Measurements from ENCODE around the gene FANCD2.
"Not testable (repeated sequence)": the region's sequence is repeated elsewhere in the genome, so short reads cannot be mapped to it uniquely, and the experiment has no call there.

Gene FANCD2

GRCh38 chr3:10047876-10048275, 21.6 kb downstream of the FANCD2 start:
- Histone ChIP-seq H3K9me3 (ENCODE audit: severe bottlenecking) (no peaks in the 10 kb centered on the region), H3K4me3 (ENCODE audit: low read depth, low read length) (no peak overlapping the region), H3K36me3 (peaks cover 9% of the 10 kb centered on the region), H3K27me3 (ENCODE audit: insufficient read depth, low read depth, severe bottlenecking) (no peaks in the 10 kb centered on the region), H3K27ac (no peak overlapping the region)
- TF ChIP-seq CTCF (IDR thresholded peaks at IDR 0.05; ENCODE audit: low read depth, low read length), result no peak
- DNase-seq, result no peak

- not testable (repeated sequence) for H3K27me3 ChIP-seq (ENCODE audit: insufficient read depth, low read depth, severe bottlenecking); H3K36me3 ChIP-seq; H3K27ac ChIP-seq; H3K4me3 ChIP-seq (ENCODE audit: low read depth, low read length); H3K9me3 ChIP-seq (ENCODE audit: severe bottlenecking); DNase-seq
These were observed 26.8 kb downstream of the FANCD2 start for GRCh38 chr3:10053054-10053453.

- Histone ChIP-seq H3K4me3 (ENCODE audit: low read depth, low read length) (no peak overlapping the region), H3K9me3 (ENCODE audit: severe bottlenecking) (no peaks in the 10 kb centered on the region), H3K27ac (no peak overlapping the region), H3K27me3 (ENCODE audit: insufficient read depth, low read depth, severe bottlenecking) (no peaks in the 10 kb centered on the region), H3K36me3 (peaks cover 4% of the 10 kb centered on the region)
- no peak for DNase-seq
- no peak for TF ChIP-seq CTCF (IDR thresholded peaks at IDR 0.05; ENCODE audit: low read depth, low read length)
These were observed 28.9 kb downstream of the FANCD2 start for GRCh38 chr3:10055097-10055496.

GRCh38 chr3:10070077-10070476, 43.8 kb downstream of the FANCD2 start:
- not testable (repeated sequence) for H3K4me3 ChIP-seq (ENCODE audit: low read depth, low read length); H3K27me3 ChIP-seq (ENCODE audit: insufficient read depth, low read depth, severe bottlenecking); DNase-seq; H3K27ac ChIP-seq; H3K9me3 ChIP-seq (ENCODE audit: severe bottlenecking)
- H3K36me3 ChIP-seq, result peaks cover 30% of the 10 kb centered on the region

GRCh38 chr3:10074666-10075065, 48.4 kb downstream of the FANCD2 start:
- no peaks in the 10 kb centered on the region for H3K27me3 ChIP-seq (ENCODE audit: insufficient read depth, low read depth, severe bottlenecking)
- TF ChIP-seq CTCF (IDR thresholded peaks at IDR 0.05; ENCODE audit: low read depth, low read length), result no peak
- H3K4me3 ChIP-seq (ENCODE audit: low read depth, low read length), result no peak overlapping the region
- no peaks in the 10 kb centered on the region for H3K9me3 ChIP-seq (ENCODE audit: severe bottlenecking)
- no peak overlapping the region for H3K27ac ChIP-seq
- peaks cover 29% of the 10 kb centered on the region for H3K36me3 ChIP-seq
- DNase-seq, result no peak

- H3K4me3 ChIP-seq (ENCODE audit: low read depth, low read length), result no peak overlapping the region
- DNase-seq, result no peak
- TF ChIP-seq CTCF (IDR thresholded peaks at IDR 0.05; ENCODE audit: low read depth, low read length), result no peak
- H3K27me3 ChIP-seq (ENCODE audit: insufficient read depth, low read depth, severe bottlenecking), result no peaks in the 10 kb centered on the region
- no peaks in the 10 kb centered on the region for H3K9me3 ChIP-seq (ENCODE audit: severe bottlenecking)
- no peak overlapping the region for H3K27ac ChIP-seq
- peaks cover 52% of the 10 kb centered on the region for H3K36me3 ChIP-seq
These were observed 55.6 kb downstream of the FANCD2 start for GRCh38 chr3:10081871-10082270.

GRCh38 chr3:10085738-10086137, 59.5 kb downstream of the FANCD2 start:
- no peak overlapping the region for H3K27ac ChIP-seq
- peaks cover 49% of the 10 kb centered on the region for H3K36me3 ChIP-seq
- no peak for TF ChIP-seq CTCF (IDR thresholded peaks at IDR 0.05; ENCODE audit: low read depth, low read length)
- H3K4me3 ChIP-seq (ENCODE audit: low read depth, low read length), result no peak overlapping the region
- no peak for DNase-seq
- H3K27me3 ChIP-seq (ENCODE audit: insufficient read depth, low read depth, severe bottlenecking), result no peaks in the 10 kb centered on the region
- H3K9me3 ChIP-seq (ENCODE audit: severe bottlenecking), result no peaks in the 10 kb centered on the region
